ENCODE data around the gene ARHGEF10L.

The ARHGEF10L gene

DNA sequence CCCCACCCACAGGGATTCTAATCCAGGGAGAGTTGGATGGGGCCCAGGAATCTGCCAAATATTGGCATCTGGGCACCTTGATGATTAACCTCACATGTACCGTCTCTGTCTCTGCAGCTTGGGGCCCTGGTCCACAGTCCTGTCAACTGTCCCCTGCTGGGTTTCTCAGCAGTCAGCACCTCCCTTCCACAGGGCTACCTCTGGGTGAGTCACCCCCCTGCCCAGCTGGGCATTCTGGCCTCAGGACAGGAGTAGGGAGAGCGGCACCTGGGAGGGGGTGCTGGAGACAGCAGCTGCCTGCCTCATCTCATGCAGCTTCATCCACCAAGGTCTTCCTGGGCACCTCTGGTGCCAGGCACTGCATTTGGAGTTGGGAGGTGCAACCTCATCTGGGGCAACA lies 115.0 kb downstream of the ARHGEF10L start:
- DNase-seq (ENCODE audit: low read depth, low spot score) = no peak

DNA sequence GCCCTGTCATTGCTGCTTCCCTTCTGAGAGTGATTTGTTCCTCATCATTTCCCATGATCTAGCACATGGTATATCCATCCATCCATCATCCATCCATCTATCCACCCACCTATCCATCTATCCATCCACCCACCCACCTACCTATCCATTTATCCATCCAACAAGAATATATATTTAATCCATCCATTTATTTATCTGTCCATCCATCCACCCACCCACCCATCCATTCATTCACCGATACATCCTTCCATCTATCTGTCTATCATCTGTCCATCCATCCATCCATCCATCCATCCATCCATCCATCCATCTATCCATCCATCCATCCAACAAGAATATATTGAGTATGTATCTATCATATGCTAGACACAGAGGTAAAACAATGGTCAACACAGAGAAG lies 115.7 kb downstream of the ARHGEF10L start:
- no peak for DNase-seq (ENCODE audit: low read depth, low spot score)

DNA sequence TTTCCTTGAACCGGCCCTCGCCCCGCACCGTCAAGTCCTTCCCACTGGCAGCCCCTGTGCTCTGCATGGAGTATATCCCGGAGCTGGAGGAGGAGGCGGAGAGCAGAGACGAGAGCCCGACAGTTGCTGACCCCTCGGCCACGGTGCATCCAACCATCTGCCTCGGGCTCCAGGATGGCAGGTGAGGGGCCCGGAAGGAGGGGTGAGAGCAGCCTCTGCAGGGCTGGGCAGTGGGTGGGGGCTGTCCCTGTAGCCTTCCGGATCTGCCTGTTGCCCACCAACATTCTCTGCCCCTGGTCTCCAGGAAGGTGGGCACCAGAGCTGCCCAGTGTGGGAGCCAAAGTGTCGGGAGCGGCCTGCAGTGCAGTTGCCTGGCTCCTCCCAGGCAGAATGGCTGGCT lies 116.4 kb downstream of the ARHGEF10L start:
- DNase-seq (ENCODE audit: low read depth, low spot score) = no peak

DNA sequence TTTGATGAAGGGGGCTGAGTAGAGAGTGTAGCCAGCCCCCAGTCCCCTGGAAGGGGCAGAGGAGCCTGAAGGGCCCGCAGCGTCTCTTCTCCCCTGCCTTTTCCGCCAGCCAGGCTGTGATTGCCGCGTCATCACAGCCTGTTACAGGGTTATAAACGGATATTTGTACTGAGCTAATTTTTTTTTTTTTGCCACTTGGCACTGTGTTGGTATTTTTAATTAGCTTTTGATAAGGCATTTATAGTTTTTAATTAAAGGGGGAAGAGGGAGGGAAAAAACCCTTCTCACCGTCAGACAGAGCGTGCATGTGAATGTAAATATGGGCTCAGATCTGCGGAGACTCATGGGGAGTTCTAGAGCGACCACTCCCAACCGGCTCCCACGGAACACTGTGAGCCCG lies 117.9 kb downstream of the ARHGEF10L start:
- DNase-seq (ENCODE audit: low read depth, low spot score) = no peak

DNA sequence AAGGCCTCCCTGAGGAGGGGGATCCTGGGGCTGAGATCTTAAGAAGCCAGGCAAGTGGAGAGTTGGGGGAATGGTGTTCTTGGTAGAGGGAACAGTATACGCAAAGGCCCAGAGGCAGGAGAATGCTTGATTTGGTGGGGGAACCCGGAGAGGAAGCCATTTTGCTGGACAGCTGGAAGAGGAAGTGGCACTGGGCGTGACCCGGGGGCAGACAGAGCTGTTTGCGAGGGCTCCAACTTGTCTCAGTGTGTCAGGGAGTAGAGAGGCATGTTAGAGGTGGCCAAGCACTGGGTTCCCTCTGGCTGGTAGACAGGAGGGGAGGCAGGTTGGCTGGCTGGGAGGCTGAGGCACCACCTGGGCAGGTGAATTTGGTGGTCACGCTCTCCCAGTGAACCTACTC lies 119.3 kb downstream of the ARHGEF10L start:
- DNase-seq (ENCODE audit: low read depth, low spot score) = no peak

DNA sequence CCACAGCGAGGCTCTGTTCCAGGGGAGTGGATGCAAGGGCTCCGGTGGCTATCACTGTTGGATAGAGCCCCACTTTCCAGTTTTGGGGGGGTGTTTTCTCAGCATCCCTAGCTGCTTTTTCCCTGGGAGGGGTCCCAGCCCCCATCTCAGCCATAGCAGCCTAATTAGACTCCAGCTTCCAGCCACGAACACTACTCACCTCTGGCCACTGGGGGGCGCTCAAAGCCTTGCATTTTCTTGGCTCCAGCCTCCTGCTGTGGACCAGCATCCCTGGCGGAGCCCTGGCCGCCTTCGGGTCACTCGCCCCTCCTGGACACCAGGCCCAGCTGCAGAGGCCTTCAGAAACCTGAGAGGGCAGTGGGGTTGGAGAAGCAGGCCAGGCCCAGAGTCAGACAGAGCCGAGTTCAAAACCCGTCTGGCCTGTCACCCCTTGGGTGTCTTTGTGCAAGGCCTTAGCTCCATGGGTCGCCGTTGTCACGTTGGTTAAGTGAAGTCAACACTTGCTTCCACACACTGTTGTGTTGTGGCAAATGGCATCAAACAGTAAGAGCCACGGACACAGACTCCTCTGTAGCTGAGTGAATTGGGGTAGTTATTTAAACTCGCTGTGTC lies 122.2 kb downstream of the ARHGEF10L start:
- peak; percentile 17 for DNase-seq (ENCODE audit: low read depth, low spot score)

DNA sequence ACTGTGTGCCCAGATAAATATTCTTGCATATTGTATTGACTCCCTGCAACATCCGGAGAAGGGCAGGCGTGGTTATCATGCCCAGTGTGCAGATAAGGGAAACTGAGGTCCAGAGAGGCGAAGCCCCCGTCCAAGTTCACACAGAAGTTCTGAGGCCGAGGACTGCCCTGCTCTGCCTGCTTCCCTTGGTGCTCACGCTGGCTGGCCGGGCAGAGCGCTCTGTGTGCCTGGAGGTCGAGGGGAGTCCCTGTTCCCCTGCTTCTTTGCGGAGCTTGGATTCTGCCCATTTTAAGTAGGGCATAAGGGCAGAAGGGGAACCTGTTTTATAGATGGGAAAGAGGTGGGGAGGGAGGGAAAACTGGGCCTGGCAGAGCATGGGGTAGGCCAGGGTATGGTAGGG lies 122.8 kb downstream of the ARHGEF10L start:
- DNase-seq (ENCODE audit: low read depth, low spot score) = no peak

DNA sequence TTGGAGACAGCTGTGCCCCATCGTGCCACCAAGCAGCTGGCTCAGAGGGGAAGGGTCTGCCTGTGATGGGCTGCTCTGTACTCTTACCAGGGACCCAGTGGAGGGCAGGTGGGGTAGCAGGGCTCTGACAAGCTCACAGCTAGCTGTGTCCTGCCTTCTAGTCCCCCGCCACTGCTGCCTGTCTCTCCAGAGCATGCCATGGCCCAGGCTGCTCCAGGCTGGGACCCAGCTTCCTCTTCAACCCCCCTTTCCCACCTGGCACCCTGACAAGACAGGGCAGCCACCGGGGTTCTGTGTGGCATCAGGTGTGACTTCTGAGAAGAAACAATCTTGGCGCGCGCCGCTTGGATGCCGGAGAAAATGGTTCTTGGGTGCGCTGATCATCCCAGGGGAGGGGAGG lies 123.3 kb downstream of the ARHGEF10L start:
- DNase-seq (ENCODE audit: low read depth, low spot score) = no peak

DNA sequence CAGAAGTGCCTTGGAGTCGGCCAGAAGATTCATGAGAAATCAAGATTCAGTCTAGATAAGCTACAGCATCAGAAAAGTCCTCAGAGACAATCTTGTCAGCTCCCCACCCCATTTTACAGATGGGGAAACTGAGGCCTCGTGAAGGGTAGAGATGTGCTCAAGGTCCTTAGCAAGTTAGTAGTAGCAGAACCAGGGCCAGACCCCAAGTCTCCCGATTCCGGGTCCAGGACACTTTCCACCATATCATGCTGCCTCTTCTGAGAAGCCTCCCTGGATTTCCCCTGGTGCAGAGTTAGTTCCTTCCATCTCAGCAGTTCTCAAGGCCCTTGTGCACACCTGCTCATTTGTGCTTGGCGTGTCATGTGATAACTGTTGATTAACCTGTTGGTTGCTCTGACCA lies 124.1 kb downstream of the ARHGEF10L start:
- DNase-seq (ENCODE audit: low read depth, low spot score) = no peak

DNA sequence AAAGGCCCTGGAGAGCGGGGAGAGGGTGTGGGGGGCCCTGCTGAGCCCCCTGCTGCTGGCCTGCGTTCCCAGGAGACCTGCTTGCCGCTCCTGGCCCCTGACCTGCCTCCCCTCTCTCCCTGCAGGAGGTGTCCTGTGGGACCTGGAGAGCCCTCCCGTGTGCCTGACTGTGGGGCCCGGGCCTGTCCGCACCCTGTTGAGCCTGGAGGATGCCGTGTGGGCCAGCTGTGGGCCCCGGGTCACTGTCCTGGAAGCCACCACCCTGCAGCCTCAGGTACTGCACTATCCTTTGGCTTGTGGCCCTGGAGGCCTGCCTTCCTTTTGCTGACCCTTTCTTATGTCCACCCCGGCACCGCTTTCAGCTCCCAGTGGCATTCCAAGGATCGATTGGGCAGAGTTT lies 124.8 kb downstream of the ARHGEF10L start:
- DNase-seq (ENCODE audit: low read depth, low spot score) = no peak

DNA sequence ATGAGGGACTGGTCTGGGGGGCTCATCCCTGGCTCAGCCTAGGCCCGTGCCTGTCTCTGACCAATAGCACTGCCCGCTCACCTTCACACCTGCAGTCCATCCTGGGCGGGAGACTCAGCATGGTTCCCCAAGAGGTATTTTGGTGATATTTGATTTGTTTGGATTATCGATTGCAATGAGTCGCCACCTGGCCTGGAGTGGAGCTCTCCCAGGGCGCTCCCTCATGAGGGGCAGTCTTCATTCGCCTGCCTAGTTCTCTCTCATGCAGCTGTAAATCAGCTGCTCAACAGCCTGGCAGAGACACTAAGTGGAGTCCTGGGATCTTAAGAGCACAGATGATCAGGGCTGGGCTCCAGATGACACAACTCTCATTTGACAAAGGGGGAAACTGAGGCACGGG lies 125.6 kb downstream of the ARHGEF10L start:
- DNase-seq (ENCODE audit: low read depth, low spot score) = no peak

DNA sequence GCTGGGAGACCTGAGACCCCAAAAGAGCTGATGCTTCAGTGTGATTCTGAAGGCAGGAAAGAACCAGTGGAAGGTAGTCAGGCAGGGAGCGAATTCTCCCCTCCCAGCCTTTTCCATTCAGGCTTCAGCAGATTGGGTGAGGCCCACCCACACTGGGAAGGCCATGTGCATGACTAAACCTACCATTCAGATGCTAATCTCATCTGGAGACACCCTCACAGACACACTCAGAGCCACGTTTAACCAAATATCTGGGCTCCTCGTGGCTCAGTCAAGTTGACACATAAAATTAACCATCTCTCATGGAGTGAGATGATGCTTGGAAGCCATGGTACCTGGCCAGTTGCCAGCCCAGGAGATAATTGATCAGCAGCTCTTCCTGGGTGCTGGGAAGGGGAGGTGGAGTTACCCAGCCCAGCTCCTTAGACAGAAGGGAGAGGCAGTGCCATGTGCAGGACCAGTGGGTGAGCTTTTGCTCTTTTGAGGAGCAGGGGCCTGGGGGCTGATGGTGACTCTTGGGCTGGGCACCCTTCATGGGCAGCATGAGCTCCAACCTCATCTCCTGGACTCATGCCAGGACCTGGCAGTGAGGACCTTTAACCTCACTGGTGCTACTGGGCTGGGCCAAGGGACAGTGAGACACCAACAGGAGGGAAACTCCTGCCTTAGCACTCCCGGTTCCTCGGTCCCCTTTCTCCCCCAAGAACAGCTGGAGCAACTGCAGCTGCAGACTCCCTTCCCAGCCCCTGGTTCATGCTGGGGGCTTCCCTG lies 126.6 kb downstream of the ARHGEF10L start:
- no peak for DNase-seq (ENCODE audit: low read depth, low spot score)

DNA sequence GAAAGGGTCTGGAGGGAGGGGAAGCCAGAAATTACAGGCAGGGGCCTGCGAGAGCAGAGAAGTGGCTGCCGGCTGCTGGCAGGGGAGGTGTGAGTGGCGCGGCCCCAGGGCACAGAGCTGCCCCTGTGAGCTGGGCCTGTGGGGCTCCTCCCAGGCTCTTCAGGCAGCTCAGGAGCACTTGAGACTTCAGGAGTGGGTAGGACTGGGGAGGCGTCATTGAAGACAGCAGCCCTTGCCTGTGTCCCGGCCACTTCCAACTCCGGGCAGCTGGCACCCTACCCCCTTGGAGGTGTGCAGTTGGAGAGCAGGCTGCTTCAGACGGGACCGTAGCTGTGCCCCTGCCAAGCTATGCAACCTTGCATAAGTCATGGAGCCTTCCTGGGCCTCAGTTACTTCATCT lies 128.1 kb downstream of the ARHGEF10L start:
- DNase-seq (ENCODE audit: low read depth, low spot score) = no peak

DNA sequence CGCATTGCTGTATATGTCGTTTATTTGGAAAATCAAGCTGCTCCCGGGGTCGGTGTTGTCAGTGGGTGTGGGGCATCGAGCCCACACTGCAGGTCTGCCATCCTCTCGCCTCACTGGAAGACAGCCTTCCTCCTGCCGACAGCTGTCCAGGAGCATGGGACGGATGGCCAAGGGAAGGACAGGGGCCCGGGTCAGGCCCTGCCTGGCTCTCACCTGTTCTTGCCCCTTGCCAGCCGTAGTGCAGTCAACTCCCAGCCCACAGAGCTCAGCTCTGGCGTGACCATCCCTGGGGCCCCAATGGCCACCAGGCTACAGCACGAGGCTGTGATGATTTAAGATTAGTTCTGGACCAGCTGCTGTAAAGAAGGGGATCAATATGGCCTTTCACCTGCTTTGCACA lies 128.7 kb downstream of the ARHGEF10L start:
- no peak for DNase-seq (ENCODE audit: low read depth, low spot score)

DNA sequence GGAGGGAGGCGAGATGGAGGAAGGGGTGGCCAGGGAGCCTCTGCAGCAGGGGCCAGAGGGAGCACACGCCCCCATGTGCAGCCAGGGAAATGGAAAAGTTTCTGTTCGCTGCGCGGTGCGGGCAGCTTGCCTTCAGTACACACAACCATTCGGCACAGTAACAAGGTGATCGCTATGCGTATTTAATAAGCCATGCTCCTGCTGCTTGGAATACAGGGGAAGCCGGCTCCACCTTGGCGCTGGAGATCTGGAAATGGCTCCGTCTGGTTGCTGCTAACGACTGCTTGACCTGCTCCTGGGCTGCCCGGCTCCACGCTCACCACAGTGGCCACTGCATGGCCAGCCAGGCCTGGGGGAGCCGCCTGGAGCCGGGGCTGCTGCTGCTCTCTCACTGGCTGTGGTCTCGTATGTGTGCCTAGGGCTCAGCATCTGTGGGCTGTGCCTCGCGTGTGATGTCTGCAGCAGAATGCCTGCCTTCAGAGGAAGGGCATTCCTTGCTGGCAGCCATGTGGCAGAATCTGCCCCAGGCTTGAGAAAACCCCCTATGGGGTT lies 129.2 kb downstream of the ARHGEF10L start:
- no peak for DNase-seq (ENCODE audit: low read depth, low spot score)

DNA sequence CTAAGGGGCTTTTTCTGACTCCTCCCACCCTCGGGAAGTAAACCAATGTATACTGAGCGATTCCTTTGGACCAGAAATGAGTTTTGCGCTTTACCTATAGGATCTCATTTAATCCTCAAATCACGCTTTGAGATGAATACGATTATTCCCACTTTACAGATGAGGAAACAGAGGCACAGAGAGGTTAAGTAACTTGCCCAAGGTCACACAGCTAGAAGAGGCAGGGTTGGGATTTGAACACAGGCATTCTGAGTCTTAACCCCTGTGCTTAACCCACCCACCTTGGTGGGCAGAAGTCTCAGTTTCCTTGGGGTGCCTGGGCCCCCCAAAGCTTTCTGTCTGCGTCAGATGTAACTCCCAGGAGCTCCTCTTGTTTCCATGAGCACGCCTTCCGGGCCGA lies 129.8 kb downstream of the ARHGEF10L start:
- DNase-seq (ENCODE audit: low read depth, low spot score) = no peak

DNA sequence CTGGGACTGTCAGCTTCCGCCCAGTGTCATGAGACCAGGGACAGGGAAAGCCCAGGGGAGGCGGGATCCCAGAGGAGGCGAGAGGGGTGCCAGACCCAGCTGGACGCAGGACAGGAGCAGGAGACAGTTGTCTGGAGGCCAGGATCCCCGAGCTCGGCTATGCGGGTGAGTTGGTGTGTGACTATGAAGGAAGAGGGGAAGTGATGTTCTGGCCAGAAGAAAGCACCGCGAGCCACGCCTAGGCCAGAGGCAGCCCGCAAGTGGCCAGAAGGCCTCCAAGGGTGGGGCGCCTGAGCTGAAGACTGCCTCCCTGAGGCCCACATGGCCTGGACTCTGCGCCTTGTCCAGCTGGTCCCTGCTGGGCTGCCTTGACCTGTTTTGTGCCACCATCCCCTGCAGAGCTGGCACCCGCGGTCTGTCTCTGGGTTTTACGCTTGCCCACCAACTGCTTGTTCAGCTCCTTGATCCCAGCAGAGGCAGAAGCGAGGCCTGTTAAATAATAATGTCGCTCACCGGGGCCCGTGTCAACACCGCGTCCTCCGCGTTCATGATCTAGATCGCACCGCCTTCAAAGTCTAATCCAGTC lies 130.5 kb downstream of the ARHGEF10L start:
- DNase-seq (ENCODE audit: low read depth, low spot score) = no peak

DNA sequence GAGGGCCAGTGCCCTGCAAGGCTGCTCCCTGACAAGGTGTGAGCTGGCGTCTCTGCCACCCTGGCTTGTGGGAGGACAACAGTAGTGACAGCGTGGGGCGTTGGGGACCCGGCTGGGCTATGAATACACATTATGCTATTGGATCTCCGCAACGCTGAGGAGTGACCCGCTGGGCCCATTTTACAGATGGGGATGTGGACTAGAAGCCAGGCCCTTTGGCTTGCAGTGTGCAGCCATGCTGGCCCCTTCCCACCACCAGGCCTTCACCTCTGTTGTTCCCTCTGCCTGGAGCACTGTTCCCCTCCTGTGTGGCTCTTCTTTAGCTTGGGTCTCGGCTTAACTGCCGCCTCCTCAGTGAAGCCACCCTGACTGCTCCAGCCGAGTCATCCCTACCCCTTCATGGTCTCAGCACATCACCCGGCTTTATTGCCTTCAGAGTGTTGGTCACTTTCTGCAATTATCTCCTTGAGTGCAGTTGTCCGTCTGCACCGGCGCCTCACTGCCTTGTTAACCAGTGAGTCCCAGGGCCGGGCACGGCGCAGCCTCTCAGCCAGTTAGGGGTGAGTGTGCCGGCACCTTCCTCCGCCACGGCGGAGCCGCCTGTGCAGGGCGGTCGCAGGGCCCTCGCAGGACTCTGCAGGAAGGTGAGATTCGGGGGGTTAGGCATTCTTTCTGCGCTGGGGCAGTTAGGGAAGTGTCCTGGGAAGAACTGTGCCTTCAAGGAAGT lies 131.3 kb downstream of the ARHGEF10L start:
- DNase-seq (ENCODE audit: low read depth, low spot score) = no peak

DNA sequence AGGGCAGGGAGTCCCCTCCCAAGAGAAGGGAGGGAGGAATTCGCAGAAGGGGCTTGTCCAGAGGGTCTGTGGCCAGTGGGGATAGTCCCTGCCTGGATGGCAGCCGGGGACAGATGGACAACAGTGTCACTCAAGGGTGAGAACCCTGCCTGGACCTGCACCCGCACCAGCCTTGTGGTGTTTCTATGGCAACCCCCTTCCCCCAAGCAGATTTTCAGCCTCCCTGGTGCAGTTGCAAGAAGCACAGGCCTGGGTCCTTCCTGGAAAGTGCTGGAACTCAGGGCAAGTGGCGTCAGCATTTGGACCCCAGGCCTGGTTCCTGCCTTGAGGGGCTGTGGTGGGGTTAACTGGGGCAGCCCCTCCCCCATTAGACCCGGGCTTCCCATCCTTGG lies 131.8 kb downstream of the ARHGEF10L start:
- no peak for DNase-seq (ENCODE audit: low read depth, low spot score)

DNA sequence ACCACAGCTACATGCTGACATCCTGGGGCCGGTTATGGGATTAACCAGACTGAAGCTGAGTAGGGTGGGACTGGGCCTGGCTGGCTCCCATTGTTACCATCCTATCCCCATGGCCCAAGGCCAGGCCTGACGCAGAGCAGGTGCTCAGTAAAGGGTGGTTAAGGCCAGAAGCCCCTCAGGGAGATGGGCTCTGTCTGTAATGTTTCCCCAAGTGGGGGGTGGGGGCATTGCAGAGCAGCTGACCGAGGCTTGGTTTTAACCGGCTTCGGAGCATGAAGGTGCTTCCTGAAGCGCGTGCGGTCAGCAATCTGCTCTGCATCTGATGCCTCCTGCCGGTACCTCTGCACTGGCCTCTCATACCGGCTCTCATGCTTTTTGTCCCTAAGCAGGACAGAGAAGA lies 132.2 kb downstream of the ARHGEF10L start:
- DNase-seq (ENCODE audit: low read depth, low spot score) = no peak

DNA sequence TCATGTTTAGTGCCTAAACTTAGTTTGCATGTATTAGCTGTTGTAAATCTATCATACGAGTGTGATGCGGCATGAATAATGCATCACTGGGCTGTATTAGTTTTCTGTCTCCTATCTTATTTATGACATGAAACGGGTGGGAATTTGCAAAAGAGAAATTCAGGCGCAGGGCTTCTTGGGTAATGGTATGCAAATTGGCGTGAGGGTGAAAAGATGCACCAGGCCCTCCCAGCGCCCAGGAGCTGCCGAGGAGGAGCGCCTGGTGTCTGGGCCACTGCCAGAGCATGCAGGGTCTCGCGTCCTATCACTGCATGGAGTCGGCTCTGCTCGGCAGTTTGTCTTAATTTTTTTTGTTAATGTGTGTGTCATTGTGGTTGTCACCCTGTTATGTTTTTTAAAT lies 132.7 kb downstream of the ARHGEF10L start:
- DNase-seq (ENCODE audit: low read depth, low spot score) = no peak

DNA sequence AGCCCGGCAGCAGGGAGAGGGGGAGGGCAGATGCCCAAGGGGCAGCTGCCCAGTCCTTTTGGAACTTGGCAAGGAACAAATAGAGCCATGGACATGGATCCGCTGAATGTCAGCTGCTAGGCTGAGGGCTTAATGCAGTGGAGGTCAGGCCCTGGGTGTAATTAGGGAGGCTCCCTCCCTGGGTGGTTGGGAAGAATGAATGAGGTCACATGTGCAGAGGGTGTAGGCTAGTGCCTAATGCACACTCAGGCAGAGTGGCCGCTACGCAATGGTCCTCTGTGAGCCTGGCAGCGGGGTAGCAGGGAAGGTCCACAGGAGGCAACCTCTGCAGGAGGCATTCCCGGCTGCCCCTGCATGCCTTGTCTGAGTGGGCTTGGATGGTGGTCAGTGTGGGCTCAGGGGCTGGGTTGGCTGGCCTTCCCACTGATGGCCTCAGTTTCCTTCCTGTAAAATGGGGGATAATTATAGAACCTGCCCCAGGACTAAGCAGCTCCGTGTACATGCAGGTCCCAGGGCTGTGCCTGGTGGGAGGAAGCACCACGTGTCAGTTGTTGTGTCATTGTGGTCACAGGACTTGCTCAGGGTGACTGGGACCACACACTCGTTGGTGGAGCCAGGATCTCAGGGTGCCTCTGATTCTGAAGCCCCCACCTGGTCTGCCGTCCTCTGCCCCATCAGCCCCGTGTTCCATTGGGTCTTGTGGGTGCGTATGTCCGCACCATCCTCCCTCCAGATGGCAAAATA lies 134.0 kb downstream of the ARHGEF10L start:
- no peak for DNase-seq (ENCODE audit: low read depth, low spot score)

All from activated CD4-positive, CD25-positive, alpha-beta regulatory T cell treated with anti-CD3 and anti-CD28 coated beads, Interleukin-2, amount 50 U/mL, for 16 hours (primary cell).